Measurements from ENCODE around the gene CCDC90B. TPM values are rescaled to one million over a fixed set of nuclear protein-coding genes. Genes with fewer than 3 reads are reported as not detected.
"Not testable (repeated sequence)": the region's sequence is repeated elsewhere in the genome, so short reads cannot be mapped to it uniquely, and the experiment has no call there.

CCDC90B gene
- 10 to 100 TPM; 30.1 to 32.7 TPM for total RNA-seq

- H3K27ac Mint-ChIP-seq: peak within 1 kb of the TSS; percentile 99
- H3K36me3 Mint-ChIP-seq: peaks cover 1% of the 10 kb centered on the region
- ATAC-seq (peak; percentile 94), DNase-seq (peak; percentile 97)
- H3K9me3 Mint-ChIP-seq (ENCODE audit: low read depth): peaks cover 2% of the 10 kb centered on the region
- peak within 1 kb of the TSS; percentile 84 for H3K4me3 Mint-ChIP-seq
- CTCF ChIA-PET: interaction anchor here (0.8 to 2.1 kb wide), 5 partner anchors 11 to 412 kb away, joined by 3 to 4 read pairs (median 3); partner anchors contain the start of gene PRCP
- no peaks in the 10 kb centered on the region for H3K27me3 Mint-ChIP-seq
- H3K4me1 Mint-ChIP-seq: peaks cover 32% of the 10 kb centered on the region
These were observed at the start of gene CCDC90B for GRCh38 chr11:83285771-83286528. TSS of gene CCDC90B (minus strand) at chr11:83286367. CDS start at chr11:83285972, 395 bp downstream.

- DNase-seq (no peak), ATAC-seq (no peak)
- Mint-ChIP-seq H3K27me3 (peaks cover 7% of the 10 kb centered on the region), H3K36me3 (no peaks in the 10 kb centered on the region), H3K9me3 (ENCODE audit: low read depth) (no peaks in the 10 kb centered on the region), H3K27ac (no peak overlapping the region), H3K4me1 (no peaks in the 10 kb centered on the region), H3K4me3 (no peak overlapping the region)
- CTCF ChIA-PET: no interaction called here
These were observed 49.4 kb upstream of the CCDC90B start for GRCh38 chr11:83335446-83336070.

GRCh38 chr11:83330303-83330702 lies 44.1 kb upstream of the CCDC90B start:
- no peaks in the 10 kb centered on the region for H3K36me3 Mint-ChIP-seq
- CTCF ChIA-PET: no interaction called here

GRCh38 chr11:83326326-83326725 lies 40.2 kb upstream of the CCDC90B start:
- peaks cover 32% of the 10 kb centered on the region for H3K27me3 Mint-ChIP-seq
- CTCF ChIA-PET: no interaction called here
- H3K4me3 Mint-ChIP-seq: no peak overlapping the region
- DNase-seq (no peak), ATAC-seq (no peak)
- H3K27ac Mint-ChIP-seq: no peak overlapping the region
- H3K4me1 Mint-ChIP-seq: no peaks in the 10 kb centered on the region
- no peaks in the 10 kb centered on the region for H3K36me3 Mint-ChIP-seq
- H3K9me3 Mint-ChIP-seq (ENCODE audit: low read depth): no peaks in the 10 kb centered on the region

More at GRCh38 chr11:83330303-83330702, 44.1 kb upstream of the CCDC90B start:
- no peaks in the 10 kb centered on the region for H3K9me3 Mint-ChIP-seq (ENCODE audit: low read depth)
- no peak overlapping the region for H3K4me3 Mint-ChIP-seq
- DNase-seq (no peak), ATAC-seq (no peak)
- H3K27me3 Mint-ChIP-seq: no peaks in the 10 kb centered on the region
- no peak overlapping the region for H3K27ac Mint-ChIP-seq
- H3K4me1 Mint-ChIP-seq: no peaks in the 10 kb centered on the region

- no peak overlapping the region for H3K27ac Mint-ChIP-seq
- DNase-seq (no peak), ATAC-seq (no peak)
- H3K36me3 Mint-ChIP-seq: no peaks in the 10 kb centered on the region
- no peaks in the 10 kb centered on the region for H3K4me1 Mint-ChIP-seq
- no peaks in the 10 kb centered on the region for H3K9me3 Mint-ChIP-seq (ENCODE audit: low read depth)
- CTCF ChIA-PET: no interaction called here
- peaks cover 28% of the 10 kb centered on the region for H3K27me3 Mint-ChIP-seq
- H3K4me3 Mint-ChIP-seq: no peak overlapping the region
These were observed 33.2 kb upstream of the CCDC90B start for GRCh38 chr11:83319346-83319745.

- no peak for DNase-seq
- H3K4me1 Mint-ChIP-seq: no peaks in the 10 kb centered on the region
- peaks cover 24% of the 10 kb centered on the region for H3K27me3 Mint-ChIP-seq
- no peak overlapping the region for H3K4me3 Mint-ChIP-seq
- no peaks in the 10 kb centered on the region for H3K9me3 Mint-ChIP-seq (ENCODE audit: low read depth)
- no peak for ATAC-seq
- CTCF ChIA-PET: no interaction called here
- no peaks in the 10 kb centered on the region for H3K36me3 Mint-ChIP-seq
- H3K27ac Mint-ChIP-seq: no peak overlapping the region
These were observed 32.8 kb upstream of the CCDC90B start for GRCh38 chr11:83318931-83319330.

GRCh38 chr11:83317757-83318690 lies 31.9 kb upstream of the CCDC90B start:
- CTCF ChIA-PET: no interaction called here
- H3K4me3 Mint-ChIP-seq: no peak overlapping the region
- no peaks in the 10 kb centered on the region for H3K9me3 Mint-ChIP-seq (ENCODE audit: low read depth)
- no peaks in the 10 kb centered on the region for H3K4me1 Mint-ChIP-seq
- H3K27ac Mint-ChIP-seq: no peak overlapping the region
- no peak for DNase-seq
- no peaks in the 10 kb centered on the region for H3K36me3 Mint-ChIP-seq
- peaks cover 15% of the 10 kb centered on the region for H3K27me3 Mint-ChIP-seq
- ATAC-seq: no peak

GRCh38 chr11:83316897-83317268 lies 30.7 kb upstream of the CCDC90B start:
- DNase-seq; H3K27me3 Mint-ChIP-seq; ATAC-seq; H3K4me1 Mint-ChIP-seq; H3K36me3 Mint-ChIP-seq; H3K4me3 Mint-ChIP-seq; H3K27ac Mint-ChIP-seq; H3K9me3 Mint-ChIP-seq (ENCODE audit: low read depth); CTCF ChIA-PET: not testable (repeated sequence)

- H3K36me3 Mint-ChIP-seq; H3K27ac Mint-ChIP-seq; CTCF ChIA-PET; H3K4me1 Mint-ChIP-seq; H3K9me3 Mint-ChIP-seq (ENCODE audit: low read depth); DNase-seq; ATAC-seq; H3K4me3 Mint-ChIP-seq; H3K27me3 Mint-ChIP-seq: not testable (repeated sequence)
These were observed 30.2 kb upstream of the CCDC90B start for GRCh38 chr11:83316143-83316896.

GRCh38 chr11:83312430-83312829 lies 26.3 kb upstream of the CCDC90B start:
- Mint-ChIP-seq H3K9me3 (ENCODE audit: low read depth) (no peaks in the 10 kb centered on the region), H3K4me3 (no peak overlapping the region), H3K27ac (no peak overlapping the region), H3K27me3 (peaks cover 10% of the 10 kb centered on the region), H3K36me3 (no peaks in the 10 kb centered on the region), H3K4me1 (no peaks in the 10 kb centered on the region)
- ATAC-seq: no peak
- CTCF ChIA-PET: interaction anchor here (1.3 kb wide), 1 partner anchor 20 kb away, joined by 4 read pairs; no protein-coding TSS in a partner anchor
- no peak for DNase-seq

GRCh38 chr11:83311701-83312100 lies 25.5 kb upstream of the CCDC90B start:
- CTCF ChIA-PET: no interaction called here
- no peak overlapping the region for H3K27ac Mint-ChIP-seq
- H3K4me3 Mint-ChIP-seq: no peak overlapping the region
- peaks cover 10% of the 10 kb centered on the region for H3K27me3 Mint-ChIP-seq
- no peaks in the 10 kb centered on the region for H3K9me3 Mint-ChIP-seq (ENCODE audit: low read depth)
- ATAC-seq (no peak), DNase-seq (no peak)
- no peaks in the 10 kb centered on the region for H3K4me1 Mint-ChIP-seq
- no peaks in the 10 kb centered on the region for H3K36me3 Mint-ChIP-seq

GRCh38 chr11:83310718-83311117 lies 24.6 kb upstream of the CCDC90B start:
- ATAC-seq (no peak), DNase-seq (no peak)
- Mint-ChIP-seq H3K9me3 (ENCODE audit: low read depth) (no peaks in the 10 kb centered on the region), H3K36me3 (no peaks in the 10 kb centered on the region), H3K27ac (no peak overlapping the region), H3K4me3 (no peak overlapping the region), H3K27me3 (peaks cover 10% of the 10 kb centered on the region), H3K4me1 (no peaks in the 10 kb centered on the region)
- CTCF ChIA-PET: no interaction called here

GRCh38 chr11:83308536-83308935 lies 22.4 kb upstream of the CCDC90B start:
- ATAC-seq; CTCF ChIA-PET; H3K9me3 Mint-ChIP-seq (ENCODE audit: low read depth); H3K4me1 Mint-ChIP-seq; H3K36me3 Mint-ChIP-seq; H3K4me3 Mint-ChIP-seq; H3K27ac Mint-ChIP-seq; DNase-seq: not testable (repeated sequence)
- H3K27me3 Mint-ChIP-seq: peaks cover 10% of the 10 kb centered on the region
